ENCODE results near the gene ARMC8.

- TF ChIP-seq TAF1 (IDR thresholded peaks at IDR 0.05; ENCODE audit: low read depth, low read length): no peak
- no peak for TF ChIP-seq CTCF (IDR thresholded peaks at IDR 0.05; ENCODE audit: control extremely low read depth in 1 of 3, insufficient read depth in 1 of 3, low read depth in 1 of 3, low read length in 3 of 3)
- TF ChIP-seq POLR2A (IDR thresholded peaks at IDR 0.05; ENCODE audit: control extremely low read depth in 1 of 2, low read depth in 2 of 2, low read length in 2 of 2): no peak
- no peak for TF ChIP-seq EP300 (IDR thresholded peaks at IDR 0.05; ENCODE audit: borderline replicate concordance in 1 of 2, low read depth in 2 of 2, low read length in 2 of 2)
- no peak for TF ChIP-seq POU5F1 (IDR thresholded peaks at IDR 0.05; ENCODE audit: low read depth, low read length)
- TF ChIP-seq YY1 (IDR thresholded peaks at IDR 0.05; ENCODE audit: low read depth, low read length): no peak
- no peak for TF ChIP-seq EZH2 (IDR thresholded peaks at IDR 0.05; ENCODE audit: low read depth, low read length, severe bottlenecking)
- TF ChIP-seq MAX (IDR thresholded peaks at IDR 0.05): no peak
- no peak for TF ChIP-seq ZNF274 (IDR thresholded peaks at IDR 0.05; ENCODE audit: borderline replicate concordance, extremely low read depth, low read length)
- TF ChIP-seq BACH1 (IDR thresholded peaks at IDR 0.05; ENCODE audit: low read length): no peak
- no peak for TF ChIP-seq JUN (IDR thresholded peaks at IDR 0.05; ENCODE audit: low read depth, low read length)
- TF ChIP-seq ATF3 (IDR thresholded peaks at IDR 0.05; ENCODE audit: insufficient read depth, low read depth, low read length): no peak
Observed at GRCh38 chr3:138267083-138267482, 80.0 kb downstream of the ARMC8 start.

Data from H1 (cell line).